Frontal cortex (tissue), 4 donors: Measurements from ENCODE around the gene ADARB2. TPM values are rescaled to one million over a fixed set of nuclear protein-coding genes. Genes with fewer than 3 reads are reported as not detected.

Experiments
- DNase-seq, 2 donors: peaks; one replicate each; pipeline ENCODE4 v3.0.0; 2012; ENCODE audit warnings: low spot score in 2 of 2
- FAIRE-seq: peaks from 2 replicates; lab custom pipeline; 2012; peaks lifted over from hg19 to GRCh38; lab: Jason Lieb, UNC
- total RNA-seq: library from RNA; depleted of rRNA; stranded (reverse); fragments of >200 nt; gene quantifications from one replicate; pipeline ENCODE4 v1.2.3, GENCODE V29; 2014
- donor health status: control.
- donor health status: control.
- donor health status: control.

Gene ADARB2
- total RNA-seq, 1 donor from 2014 or later: 3.3 TPM

DNA sequence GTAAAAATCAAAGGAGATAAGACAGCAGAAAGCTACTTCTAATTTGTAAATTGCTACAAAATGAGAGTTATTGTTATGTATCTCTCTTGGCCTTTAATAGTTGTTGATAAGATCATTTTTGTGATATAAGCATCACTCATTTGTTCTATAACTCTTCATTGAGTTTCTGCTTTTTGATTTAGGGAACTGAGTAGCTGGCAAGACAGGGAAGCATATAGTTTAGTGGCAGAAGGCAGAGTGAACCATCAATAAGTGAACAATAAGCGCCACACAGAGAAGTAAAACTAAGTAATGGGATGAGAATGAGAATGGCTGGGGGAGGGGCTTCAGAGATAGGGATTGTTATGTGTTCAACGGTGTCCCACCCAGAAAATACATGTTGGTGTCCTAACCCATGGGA lies 245.4 kb downstream of the ADARB2 start:
- DNase-seq: no peak
- no peak for FAIRE-seq

DNA sequence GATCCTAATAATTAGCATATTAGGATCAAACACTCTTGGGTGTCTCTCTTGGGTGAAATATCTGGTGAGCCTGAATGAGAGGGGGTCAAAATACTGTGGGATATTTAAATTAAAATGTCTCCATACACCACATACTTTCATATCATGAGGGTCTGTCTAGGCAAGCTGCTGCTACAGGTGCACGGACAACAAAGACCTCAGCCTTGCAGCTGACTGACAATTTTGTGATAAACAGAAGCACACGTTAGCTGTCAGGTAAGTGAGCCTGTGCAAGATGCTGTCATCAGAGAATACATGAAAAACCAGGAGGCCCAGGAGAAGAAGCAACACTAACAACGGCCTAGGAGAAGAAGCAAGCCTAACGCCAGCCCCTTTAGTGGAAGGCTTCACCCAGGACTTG lies 247.5 kb downstream of the ADARB2 start:
- FAIRE-seq: no peak
- DNase-seq: no peak

DNA sequence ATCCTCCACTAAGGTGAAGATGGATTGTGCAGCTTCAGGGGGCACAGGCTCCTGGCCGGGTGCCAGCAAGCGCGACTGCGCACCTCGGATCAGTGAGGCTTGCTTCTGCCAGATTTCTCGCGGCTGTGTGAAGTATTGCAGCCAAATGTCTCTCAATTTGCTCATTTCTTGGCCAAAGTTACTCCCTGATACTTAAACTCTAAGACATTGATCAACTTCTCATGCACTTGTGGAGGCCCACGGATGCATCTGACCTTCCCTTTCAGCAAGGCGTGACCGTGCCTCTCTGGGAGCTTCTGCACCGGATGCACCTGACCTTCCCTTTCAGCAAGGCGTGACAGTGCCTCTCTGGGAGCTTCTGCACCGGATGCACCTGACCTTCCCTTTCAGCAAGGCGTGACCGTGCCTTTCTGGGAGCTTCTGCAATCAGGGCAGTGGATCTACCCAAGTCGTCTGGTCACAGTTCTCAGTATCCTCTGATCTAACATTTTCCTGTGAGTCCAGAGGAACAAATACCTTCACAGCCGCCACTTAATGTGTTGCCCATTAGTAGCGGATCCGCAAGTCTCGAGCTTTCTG lies 248.3 kb downstream of the ADARB2 start:
- no peak for FAIRE-seq
- DNase-seq: no peak

DNA sequence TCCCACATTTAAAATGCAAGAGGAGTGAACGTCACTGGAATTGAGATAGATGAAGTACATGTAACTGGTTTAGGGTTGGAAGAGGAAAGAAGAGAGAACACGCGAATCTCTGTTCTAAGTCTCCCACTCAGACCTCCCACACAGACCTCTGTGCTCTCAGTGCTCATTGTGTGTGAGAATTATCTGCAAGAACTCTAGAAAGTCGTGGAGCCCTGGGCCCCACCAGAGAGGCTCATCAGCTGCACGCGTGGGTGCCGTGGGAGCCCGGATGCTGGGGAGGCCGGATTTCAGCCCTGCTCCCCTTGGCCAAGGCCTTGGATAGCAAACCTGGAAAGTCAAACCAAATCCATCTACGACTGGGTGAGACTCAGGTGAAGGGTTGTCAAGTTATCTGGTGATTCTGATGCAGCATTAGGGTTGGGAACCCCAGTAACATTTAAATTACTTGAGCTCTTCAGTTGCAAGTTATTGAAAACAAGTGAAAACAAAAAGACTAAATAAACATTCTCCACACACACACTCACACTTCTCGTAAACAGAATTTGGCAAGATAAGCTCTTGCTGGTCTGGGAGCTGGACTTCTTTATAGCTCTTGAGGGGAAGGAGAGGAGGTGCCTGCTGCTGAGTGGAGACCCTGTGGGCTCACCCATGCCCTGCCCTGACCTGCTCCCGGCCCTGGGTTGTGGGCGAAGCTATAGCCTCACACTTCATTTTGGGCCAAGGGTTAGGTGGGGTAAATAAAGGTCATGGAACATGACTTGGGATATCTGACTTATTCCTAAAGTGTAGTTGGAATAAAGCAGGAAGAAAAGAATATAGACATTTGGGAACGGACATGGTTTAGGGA lies 250.3 kb downstream of the ADARB2 start:
- FAIRE-seq (no peak), DNase-seq (no peak)

DNA sequence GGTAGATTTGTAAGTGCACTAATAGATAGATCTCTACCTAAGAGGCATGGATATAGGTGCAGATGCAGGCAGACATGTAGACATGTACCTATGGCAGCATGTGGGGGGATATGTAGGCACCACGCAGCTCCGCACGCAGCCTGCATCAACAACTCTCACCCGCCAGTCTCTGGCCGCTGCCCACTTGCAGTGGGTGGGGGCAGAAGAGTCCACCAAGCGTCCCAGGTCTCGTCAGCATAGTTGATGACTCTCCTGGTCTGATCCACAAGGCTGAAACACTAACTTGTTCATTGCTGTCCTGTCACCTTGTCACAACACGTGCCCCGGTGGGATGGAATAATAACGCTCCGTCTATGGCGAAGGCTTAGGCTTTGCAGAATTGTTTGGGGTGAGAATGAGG lies 252.0 kb downstream of the ADARB2 start:
- DNase-seq: no peak
- no peak for FAIRE-seq

DNA sequence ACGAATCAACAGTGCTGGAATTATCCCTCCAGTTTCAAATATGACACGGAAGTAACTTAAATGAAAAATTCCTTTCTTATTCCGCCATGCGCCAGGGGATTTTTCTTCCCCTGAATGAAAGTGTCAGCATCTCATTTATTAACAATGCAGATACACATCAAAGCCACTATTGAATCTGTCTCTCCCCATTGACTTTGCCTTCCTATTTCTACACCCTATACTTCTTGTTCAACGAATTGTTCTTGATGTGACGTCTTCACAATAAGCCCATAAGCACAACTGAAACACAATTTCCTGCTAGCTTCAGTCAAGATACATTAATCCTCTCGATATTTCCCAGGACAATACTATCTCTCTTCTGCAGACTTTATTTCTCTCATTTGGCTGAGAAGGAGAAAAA lies 253.5 kb downstream of the ADARB2 start:
- no peak for FAIRE-seq

DNA sequence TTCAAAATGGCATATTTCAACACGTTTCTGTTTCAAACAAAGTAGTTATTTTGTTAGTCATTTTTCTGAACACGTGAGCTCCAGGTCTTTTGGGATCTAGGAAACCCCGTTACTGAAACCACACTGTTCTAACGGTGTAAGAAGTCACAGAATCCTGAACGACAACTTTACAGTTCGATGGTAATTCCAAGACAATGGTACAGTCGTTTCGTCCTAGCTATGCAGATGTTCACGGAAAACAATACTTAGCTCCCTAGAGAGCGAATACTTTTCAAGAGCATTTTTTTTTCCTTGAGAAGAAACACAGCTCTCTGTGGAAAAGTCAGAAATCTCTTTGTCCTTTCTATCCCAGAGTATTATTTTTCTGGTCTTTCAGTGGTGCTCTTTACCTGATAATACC lies 254.1 kb downstream of the ADARB2 start:
- FAIRE-seq (no peak), DNase-seq (no peak)

More for the DNA sequence above, 253.5 kb downstream of the ADARB2 start:
- DNase-seq: no peak

DNA sequence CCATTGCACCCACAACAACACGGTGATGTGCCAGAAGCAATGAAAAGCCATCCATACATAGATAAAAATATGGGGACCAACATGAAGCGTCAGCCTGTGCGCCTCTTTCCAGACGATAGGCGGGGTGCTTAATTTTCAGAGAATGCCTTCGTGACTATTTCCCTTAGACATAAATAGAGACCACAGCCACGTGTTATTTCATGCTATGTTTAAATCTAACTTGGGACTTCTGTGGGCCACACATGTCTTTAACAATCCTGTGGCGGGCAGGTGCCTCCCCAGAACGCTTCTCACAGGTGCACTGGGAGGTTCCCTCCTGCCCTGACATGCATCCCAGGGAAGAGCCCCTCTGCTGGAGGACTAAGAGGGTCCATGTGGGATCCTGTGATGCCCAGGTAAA lies 259.7 kb downstream of the ADARB2 start:
- FAIRE-seq (no peak), DNase-seq (no peak)

DNA sequence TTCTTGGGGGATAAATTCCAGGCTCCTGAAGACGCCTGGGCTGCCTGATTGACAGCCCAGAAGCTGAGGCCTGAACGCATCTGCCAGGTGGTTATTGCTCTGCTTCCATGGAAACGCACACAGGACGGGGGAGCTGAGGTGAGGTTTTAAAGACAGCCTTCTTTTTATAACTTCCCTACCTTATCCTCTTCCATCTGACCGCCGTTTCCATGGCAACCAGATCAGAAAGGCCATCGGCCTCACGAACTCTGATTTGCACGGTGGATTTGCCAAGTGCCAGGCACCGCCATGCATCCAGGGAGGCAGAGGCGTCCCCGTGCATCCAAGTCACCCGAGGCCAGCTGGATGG lies 260.9 kb downstream of the ADARB2 start:
- no peak for DNase-seq
- FAIRE-seq: no peak

DNA sequence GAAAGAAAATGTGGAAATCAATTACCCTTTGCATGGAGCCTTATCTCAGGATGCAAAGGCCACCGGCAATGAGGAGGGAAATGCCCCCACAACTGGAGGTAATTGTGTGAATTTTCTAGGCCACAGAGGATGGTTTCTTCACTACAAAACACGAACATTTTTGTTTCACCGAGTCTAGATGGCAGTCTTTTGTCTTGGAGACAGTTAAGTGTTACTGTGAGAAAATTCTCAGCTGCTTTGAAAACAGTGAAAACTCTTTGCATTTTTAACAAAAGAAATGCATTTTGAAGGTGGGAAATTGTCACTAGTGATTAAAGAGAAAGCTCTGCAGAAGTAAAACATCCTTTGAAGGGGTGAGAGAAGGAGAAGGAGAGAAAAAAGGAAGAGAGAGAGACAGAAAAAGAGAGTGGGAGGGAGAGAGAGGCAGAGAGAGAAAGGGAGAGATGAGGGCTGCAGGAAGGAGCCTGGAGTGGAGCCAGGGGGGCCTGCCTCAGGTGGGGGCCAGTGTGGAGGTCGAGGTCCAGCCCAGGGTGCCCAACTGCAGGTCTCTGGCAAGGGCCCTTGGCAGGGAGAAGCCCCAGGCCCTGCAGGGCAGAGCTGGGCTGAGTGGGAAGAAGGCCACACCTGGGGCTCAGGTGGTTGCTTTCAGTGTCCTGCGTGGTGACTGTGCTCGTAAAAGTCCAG lies 261.4 kb downstream of the ADARB2 start:
- FAIRE-seq (no peak), DNase-seq (no peak)

DNA sequence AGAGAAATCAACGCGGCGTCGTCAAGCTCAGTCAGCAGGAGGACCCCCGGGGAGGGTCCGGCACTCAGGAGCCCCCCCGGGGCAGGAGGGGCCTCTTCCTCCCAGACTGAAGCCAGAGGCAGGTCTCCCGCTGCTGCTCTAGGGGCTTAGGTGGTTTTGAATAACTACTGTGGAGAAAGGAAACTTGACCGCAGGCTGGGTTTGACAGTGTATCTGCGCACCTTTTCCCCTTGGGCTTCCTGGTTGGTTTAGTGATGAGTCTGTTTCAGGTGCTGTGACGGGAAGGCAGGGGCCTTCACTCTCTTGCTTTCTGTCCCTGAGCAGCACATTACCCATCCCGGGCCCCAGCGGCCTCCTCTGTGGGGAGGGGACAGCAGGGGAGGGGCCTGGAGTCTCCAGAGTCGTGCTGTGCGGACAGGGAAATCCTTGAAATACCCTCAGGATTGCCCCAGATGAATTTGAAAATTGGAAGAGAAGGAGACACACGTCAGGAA lies 262.2 kb downstream of the ADARB2 start:
- DNase-seq (no peak), FAIRE-seq (no peak)

DNA sequence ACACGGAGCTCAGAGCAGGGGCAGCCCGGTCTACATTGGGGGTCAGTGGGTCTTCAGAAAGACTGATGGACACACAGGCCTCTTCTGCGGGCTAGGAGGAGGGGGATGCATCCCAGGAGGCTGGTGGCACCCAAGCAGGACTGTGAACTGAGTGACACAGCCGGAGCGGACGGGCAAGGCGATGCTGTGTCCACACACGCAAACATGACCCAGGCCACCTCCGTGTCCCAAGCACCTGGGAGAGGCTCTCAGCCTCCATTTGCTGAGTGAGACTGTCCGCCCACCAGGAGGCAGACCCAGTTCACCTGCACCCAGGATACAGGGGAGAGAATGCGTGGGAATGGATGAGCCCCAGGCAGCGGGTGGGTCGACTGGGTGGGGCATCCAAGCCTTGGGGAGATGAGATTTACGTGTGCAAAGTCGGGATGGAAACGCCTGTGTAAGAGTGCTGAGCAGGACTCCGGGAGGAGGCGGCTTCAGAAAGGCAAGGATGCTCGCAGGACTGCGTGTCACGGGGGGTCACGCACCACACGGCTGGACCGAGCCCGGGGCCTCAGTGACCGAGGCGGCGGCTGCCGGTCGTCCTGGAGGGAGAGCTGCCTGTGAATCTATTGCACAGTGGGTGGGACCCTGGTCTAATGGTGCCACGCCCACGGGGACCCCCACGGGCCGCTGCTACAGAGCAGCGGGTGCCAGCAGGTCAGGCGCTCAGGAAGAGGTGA lies 262.8 kb downstream of the ADARB2 start:
- DNase-seq (no peak), FAIRE-seq (no peak)

DNA sequence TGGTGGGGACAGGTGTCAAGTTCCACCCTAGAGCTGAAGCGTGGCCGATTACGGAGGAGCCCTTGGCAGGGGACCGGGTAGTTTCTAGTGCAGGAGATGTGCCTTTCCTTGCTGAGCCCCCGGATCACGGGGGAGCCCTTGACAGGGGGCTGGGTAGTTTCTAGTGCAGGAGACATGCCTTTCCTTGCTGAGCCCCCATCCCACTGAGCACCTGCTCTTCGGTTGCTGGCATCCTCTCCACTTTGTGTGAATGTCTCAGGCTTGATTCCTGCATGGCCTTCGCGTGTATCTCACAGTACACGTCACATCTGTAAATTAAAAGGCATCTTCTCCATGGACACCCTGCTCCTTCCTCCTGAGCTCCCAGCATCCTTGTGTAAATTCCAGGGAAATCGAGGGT lies 263.5 kb downstream of the ADARB2 start:
- DNase-seq: no peak
- FAIRE-seq: no peak

DNA sequence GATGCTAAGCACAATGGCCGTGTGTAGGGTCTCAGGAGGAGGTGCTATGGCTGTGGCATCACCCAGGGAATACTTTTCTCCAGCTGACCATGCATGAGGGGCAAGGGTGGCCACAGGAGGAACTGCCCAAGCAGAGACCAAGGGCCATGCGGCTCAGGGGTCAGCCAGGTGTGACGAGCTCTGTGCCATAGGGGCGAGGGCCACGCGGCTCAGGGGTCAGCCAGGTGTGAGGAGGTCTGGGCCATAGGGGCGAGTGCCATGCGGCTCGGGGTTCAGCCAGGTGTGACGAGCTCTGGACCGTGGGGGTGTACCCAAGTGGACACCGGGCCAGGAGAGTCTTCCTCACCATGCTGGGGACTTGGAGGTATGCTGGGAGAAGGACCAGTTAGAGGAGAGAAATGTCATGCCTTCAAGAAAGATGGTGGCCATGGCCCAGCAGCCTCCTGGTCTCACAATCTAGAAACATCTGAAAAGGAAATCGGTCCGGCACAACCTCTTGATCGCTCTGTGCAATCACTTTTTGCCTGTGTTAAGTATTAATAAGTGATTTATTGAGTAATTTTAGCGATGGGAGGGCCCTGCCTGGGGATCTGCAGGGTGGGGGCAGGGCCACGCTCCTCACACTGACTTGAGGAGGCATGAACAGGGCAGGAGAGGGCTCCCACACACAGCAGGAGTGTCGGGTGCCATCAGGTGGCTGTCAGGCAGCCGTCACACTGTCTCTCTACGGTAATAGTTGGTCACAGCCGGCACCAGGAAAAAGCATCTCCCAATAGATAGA lies 265.0 kb downstream of the ADARB2 start:
- DNase-seq: no peak
- no peak for FAIRE-seq

DNA sequence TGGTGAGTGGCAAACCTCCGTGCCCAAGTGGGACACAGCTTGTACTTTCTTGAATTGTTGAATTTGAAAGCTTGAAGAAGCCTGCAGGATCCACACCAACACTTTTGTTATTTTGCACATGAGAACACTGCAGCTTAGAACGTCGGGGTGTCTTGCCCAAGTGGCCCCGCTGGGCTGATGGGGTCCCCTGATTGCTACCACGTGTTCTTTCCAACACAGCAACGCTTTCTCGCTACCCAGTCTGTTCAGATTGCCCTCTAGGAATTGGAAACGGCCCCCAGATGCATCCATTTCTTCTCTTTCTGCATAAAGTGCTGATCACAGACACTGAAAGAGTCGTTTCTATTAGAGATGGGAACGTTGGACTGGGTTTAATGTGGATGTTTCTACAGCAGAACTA lies 268.5 kb downstream of the ADARB2 start:
- FAIRE-seq (no peak), DNase-seq (no peak)

DNA sequence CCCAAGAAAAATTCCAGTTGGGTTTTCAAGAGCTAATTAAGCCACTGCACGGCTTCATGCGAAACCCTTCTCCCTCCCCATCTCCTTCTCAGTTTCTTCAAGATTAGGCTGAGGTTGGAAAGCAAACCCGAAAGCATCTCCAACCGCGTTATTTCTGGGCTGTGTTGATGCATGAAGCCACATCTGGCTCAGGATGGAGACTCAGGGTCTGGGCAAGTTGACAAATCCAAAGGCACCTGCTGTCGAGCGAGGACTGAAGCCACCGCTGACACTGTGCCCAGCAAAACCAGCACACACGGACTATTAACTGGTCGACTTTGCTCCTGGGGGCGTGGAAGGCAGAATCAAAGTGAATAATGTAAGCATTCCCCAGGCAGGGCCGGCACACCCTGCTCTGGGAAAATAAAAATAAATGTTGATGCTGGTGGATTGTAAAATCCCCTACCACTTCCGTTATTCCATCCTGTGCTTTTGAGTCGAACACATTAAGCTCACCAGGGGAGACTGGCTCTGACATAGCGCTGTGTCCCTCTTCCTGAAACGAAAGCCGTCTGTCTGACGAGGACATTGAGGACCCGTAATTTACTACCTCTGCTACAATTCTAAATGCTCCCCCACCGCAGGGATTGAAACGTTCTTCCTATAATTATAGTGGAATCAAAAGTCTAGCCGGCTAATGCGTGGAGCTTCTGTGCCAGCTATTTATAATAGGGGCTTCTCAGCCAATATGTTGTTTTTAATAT lies 269.8 kb downstream of the ADARB2 start:
- DNase-seq: no peak
- no peak for FAIRE-seq

DNA sequence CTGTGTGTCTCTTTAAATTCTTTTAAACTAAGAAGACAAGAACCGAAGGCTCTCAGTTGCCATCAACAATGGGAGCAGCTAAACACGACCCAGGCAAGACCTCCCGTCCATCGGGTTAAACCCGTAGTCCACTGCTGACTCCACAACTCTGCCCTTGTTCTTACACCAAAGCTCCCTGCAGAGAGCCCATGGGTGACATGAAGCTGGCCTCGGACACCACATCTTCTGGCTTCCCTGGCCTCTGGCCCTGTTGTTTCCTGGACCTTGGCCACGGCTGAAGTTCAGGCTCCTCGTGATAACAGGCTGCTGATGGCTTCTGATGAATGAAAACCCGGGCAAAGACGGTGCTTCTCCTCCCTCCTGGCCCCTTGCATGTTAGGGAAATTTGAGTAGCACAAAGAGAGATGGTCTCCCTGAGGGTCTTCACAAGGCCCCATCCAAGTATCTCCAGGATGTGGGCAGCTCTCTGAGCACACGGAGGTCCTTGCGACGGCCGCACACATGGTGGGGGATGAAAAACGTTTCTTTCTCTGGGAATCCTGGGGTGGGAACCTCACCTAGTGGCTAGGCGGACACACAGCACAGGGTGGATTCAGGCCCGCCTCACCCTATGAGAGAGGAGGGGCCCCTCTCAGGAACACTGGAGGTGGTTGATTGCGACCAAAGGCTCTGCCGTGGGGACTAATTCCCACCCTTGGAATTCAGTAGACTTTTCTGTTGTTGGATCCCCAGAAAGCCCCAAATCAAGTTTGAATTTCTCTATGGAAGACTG lies 271.1 kb downstream of the ADARB2 start:
- DNase-seq (no peak), FAIRE-seq (no peak)

DNA sequence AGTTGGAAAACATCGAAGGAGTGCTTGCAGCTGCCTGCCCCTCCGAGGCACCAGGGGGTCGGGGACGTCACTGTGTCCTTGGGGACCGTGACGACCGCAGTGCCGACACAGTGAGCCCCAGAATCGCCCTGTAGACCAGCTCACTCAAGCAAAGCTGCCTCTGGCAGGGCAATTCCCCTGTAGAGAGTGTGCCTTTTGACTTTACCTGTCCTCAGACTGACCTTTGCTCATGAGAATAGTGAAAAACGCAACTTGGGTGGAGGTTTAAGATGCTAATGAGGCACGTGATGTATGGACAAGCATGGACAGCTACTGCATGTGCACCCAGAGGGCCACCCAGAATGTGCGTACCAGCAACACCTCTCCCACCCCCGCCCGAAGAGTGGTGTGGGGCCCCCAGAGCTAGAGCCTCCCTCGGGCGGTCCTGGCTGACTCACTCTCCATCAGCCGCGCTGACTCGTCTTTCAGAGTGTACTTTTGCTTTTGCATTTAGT lies 271.9 kb downstream of the ADARB2 start:
- DNase-seq: no peak
- no peak for FAIRE-seq
